Adrenal gland (tissue), 5 donors: Measurements from ENCODE around the gene SIRPA.

ENCODE experiments used
- POLR2A ChIP-seq, 2 donors: fragments of 450-650 bp; IDR thresholded peaks; one replicate each; pipeline ENCODE4 v1.6.1; 2017; ENCODE audit warnings: antibody characterized with exemption in 2 of 2, mild to moderate bottlenecking in 2 of 2, moderate library complexity in 1 of 2
- TF ChIP-seq, protein P1 (sequence below), 6 experiments: fragments of 450-650 bp in 4 of 6; fragments of 200-600 bp in 2 of 6; sonication (generic) in 1 of 6; IDR thresholded peaks; 1 replicate in 5 of 6; 2 replicates in 1 of 6; pipeline versions ENCODE4 v1.5.1 to v1.8.0; 2016 to 2021; ENCODE audit warnings: antibody characterized with exemption in 6 of 6, mild to moderate bottlenecking in 2 of 6, moderate library complexity in 1 of 6
- donor health status: DM: no; HTN: no; CAD: no.

- TF ChIP-seq, protein P1, sequence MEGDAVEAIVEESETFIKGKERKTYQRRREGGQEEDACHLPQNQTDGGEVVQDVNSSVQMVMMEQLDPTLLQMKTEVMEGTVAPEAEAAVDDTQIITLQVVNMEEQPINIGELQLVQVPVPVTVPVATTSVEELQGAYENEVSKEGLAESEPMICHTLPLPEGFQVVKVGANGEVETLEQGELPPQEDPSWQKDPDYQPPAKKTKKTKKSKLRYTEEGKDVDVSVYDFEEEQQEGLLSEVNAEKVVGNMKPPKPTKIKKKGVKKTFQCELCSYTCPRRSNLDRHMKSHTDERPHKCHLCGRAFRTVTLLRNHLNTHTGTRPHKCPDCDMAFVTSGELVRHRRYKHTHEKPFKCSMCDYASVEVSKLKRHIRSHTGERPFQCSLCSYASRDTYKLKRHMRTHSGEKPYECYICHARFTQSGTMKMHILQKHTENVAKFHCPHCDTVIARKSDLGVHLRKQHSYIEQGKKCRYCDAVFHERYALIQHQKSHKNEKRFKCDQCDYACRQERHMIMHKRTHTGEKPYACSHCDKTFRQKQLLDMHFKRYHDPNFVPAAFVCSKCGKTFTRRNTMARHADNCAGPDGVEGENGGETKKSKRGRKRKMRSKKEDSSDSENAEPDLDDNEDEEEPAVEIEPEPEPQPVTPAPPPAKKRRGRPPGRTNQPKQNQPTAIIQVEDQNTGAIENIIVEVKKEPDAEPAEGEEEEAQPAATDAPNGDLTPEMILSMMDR (IDR thresholded peaks at IDR 0.05) = no peak
- TF ChIP-seq POLR2A (IDR thresholded peaks at IDR 0.05) = no peak
Measured at GRCh38 chr20:1915725-1916124, 20.5 kb downstream of the SIRPA start.
